T-cell (primary cell): ENCODE data around the gene TMEM184B. TPM values are rescaled to one million over a fixed set of nuclear protein-coding genes. Genes with fewer than 3 reads are reported as not detected.

Experiments
- ATAC-seq, 4 experiments: fragments of 200-7000 bp in 3 of 4; fragments of 150-1000 bp in 1 of 4; cut with Tn5 transposase; replicated peaks in 1 of 4; 1 replicate in 3 of 4; 2 replicates in 1 of 4; pipeline ENCODE4 v1.10.0; 2021; ENCODE audit warnings: moderate library complexity in 3 of 4, mild to moderate bottlenecking in 2 of 4, moderate number of reproducible peaks in 1 of 4
- CTCF ChIA-PET, 2 donors: fragments of 300-600 bp; sonication (Branson Sonifier 250); formaldehyde crosslinking; loops; one replicate each; lab custom pipeline; 2022; ENCODE audit warnings: antibody characterized with exemption in 2 of 2; lab: Charles Lee
- POLR2A ChIA-PET, 2 donors: fragments of 300-600 bp; sonication (Branson Sonifier 250); formaldehyde crosslinking; loops; one replicate each; lab custom pipeline; 2022; ENCODE audit warnings: antibody characterized with exemption in 2 of 2; lab: Charles Lee
- DNase-seq, 35 experiments: peaks; one replicate each; pipeline versions ENCODE4 v3.0.0 to v3.0.0-alpha.2; 2013 to 2023
- H3K27ac ChIP-seq: one replicate; pipeline ENCODE4 v1.5.1; 2013; ENCODE audit warnings: low read length
- H3K27me3 ChIP-seq, 2 experiments: replicated peaks in 1 of 2; 1 replicate in 1 of 2; 2 replicates in 1 of 2; pipeline versions ENCODE4 v1.6.1 to v1.7.0; 2013; ENCODE audit warnings: low read length in 1 of 2, mixed read lengths in 1 of 2; ENCODE audit not compliant: control insufficient read depth in 2 of 2, insufficient read depth in 2 of 2; ENCODE audit errors: extremely low read depth in 1 of 2
- H3K36me3 ChIP-seq, 2 donors: 1 replicate in 1 of 2; 2 replicates in 1 of 2; pipeline versions ENCODE4 v1.6.1 to v1.7.0; 2013; ENCODE audit warnings: low read length in 1 of 2; ENCODE audit not compliant: control insufficient read depth in 2 of 2, insufficient read depth in 1 of 2; ENCODE audit errors: extremely low read depth in 1 of 2
- H3K4me1 ChIP-seq, 2 experiments: 1 replicate in 1 of 2; 2 replicates in 1 of 2; pipeline versions ENCODE4 v1.6.1 to v1.7.0; 2013; ENCODE audit warnings: low read length in 2 of 2, mixed read lengths in 1 of 2; ENCODE audit not compliant: insufficient read depth in 2 of 2, control insufficient read depth in 1 of 2; ENCODE audit errors: extremely low read depth in 1 of 2
- H3K4me3 ChIP-seq, 2 donors: 1 replicate in 1 of 2; 2 replicates in 1 of 2; pipeline versions ENCODE4 v1.5.1 to v1.7.0; 2013; ENCODE audit warnings: mild to moderate bottlenecking in 2 of 2, low read length in 1 of 2, moderate library complexity in 1 of 2; ENCODE audit not compliant: control insufficient read depth in 1 of 2; ENCODE audit errors: extremely low read depth in 1 of 2
- H3K9me3 ChIP-seq: 2 replicates; pipeline ENCODE4 v1.7.0; 2013
- H3K27ac Mint-ChIP-seq, 2 donors: one replicate each; pipeline ENCODE4 v1.8.0; 2020 to 2021; ENCODE audit warnings: mild to moderate bottlenecking in 2 of 2, mixed read lengths in 2 of 2
- H3K27me3 Mint-ChIP-seq, 2 donors: one replicate each; pipeline ENCODE4 v1.8.0; 2021 to 2022; ENCODE audit warnings: mixed read lengths in 2 of 2
- H3K36me3 Mint-ChIP-seq: one replicate; pipeline ENCODE4 v1.8.0; 2021; ENCODE audit warnings: mixed read lengths
- H3K4me1 Mint-ChIP-seq, 3 donors: one replicate each; pipeline ENCODE4 v1.8.0; 2020 to 2022; ENCODE audit warnings: mixed read lengths in 3 of 3, mild to moderate bottlenecking in 1 of 3
- H3K4me3 Mint-ChIP-seq, 3 donors: one replicate each; pipeline ENCODE4 v1.8.0; 2020 to 2022; ENCODE audit warnings: mild to moderate bottlenecking in 3 of 3, mixed read lengths in 3 of 3, moderate library complexity in 3 of 3
- H3K9me3 Mint-ChIP-seq, 3 donors: one replicate each; pipeline ENCODE4 v1.8.0; 2020 to 2022; ENCODE audit warnings: mixed read lengths in 3 of 3
- WGBS: methylation state at CpG from one replicate; pipeline ENCODE4 v1.1.5; 2013; ENCODE audit warnings: missing lambda C conversion rate; ENCODE audit not compliant: insufficient coverage; 5-methylcytosine and 5-hydroxymethylcytosine counted together
- total RNA-seq, 35 experiments: library from RNA in 6 of 35; stranded (reverse) in 6 of 35; fragments of 120-200 nt in 1 of 35; gene quantifications; one replicate each; pipeline versions ENCODE4 v1.2.1 to v1.2.4 and lab custom pipeline; 2013 to 2026

The TMEM184B gene
- total RNA-seq, 5 donors from 2014 or later (not counting 1 experiment from before 2014, with no cell fraction given): 30.8 to 41.3 (median 35.8) TPM

DNA sequence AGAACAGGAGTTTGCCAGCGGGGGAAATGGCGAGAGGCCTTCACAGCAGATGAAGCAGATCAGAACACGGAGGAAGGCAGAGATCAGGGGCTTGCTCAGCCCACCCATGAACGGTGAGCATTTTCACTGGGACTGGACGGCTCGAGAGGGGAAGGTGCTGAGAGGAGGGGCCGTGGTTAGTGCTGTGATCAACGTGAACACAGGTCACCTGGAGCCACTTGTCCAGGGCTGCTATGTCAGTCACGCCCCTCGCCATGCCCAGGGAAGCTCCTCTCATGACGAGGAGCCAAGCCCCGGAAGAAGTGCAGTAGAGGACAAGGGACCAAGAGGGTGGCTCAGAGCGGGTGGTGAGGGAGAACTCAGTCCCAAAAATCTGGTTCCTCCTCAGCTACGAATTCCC lies 98.2 kb downstream of the TMEM184B start:
- ChIA-PET POLR2A (no interaction called here), CTCF (interaction anchor here in 1 of 2 donors (0.6 kb wide), 1 partner anchor 93 kb away, joined by 3 read pairs; no protein-coding TSS in a partner anchor)
- H3K27me3 ChIP-seq: no peaks in the 10 kb centered on the region
- Mint-ChIP-seq H3K27ac (peak overlapping the region in 1 of 2 donors; percentile 48), H3K36me3 (peaks cover 11% of the 10 kb centered on the region), H3K9me3 (no peaks in the 10 kb centered on the region), H3K27me3 (no peaks in the 10 kb centered on the region), H3K4me3 (peak overlapping the region in 1 of 3 donors; percentile 55), H3K4me1 (peaks cover 58 to 61% (median 59%) of the 10 kb centered on the region in 3 donors)
- 90% methylated on average over 14 of the region's 14 CpGs for WGBS
- DNase-seq (no peak), ATAC-seq (no peak)
- no peaks in the 10 kb centered on the region for H3K9me3 ChIP-seq
- H3K4me3 ChIP-seq: no peak overlapping the region
- H3K36me3 ChIP-seq: no peaks in the 10 kb centered on the region
- H3K27ac ChIP-seq: no peak overlapping the region
- peaks cover 9 to 44% of the 10 kb centered on the region in 2 experiments for H3K4me1 ChIP-seq

DNA sequence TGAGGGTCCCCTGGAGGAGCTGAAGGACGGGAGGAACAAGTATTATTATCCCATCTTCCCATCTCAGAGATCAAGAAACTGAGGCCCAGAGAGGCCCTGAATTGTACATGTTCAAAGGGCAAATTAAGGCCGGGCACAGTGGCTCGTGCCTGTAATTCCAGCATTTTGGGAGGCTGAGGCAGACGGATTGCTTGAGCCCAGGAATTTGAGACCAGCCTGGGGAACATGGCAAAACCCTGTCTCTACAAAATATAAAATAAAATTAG lies 99.2 kb downstream of the TMEM184B start:
- ChIA-PET POLR2A (no interaction called here), CTCF (interaction anchor here in 1 of 2 donors (0.6 kb wide), 1 partner anchor 10 kb away, joined by 4 read pairs; no protein-coding TSS in a partner anchor)
- no peak for ATAC-seq
- Mint-ChIP-seq H3K9me3 (no peaks in the 10 kb centered on the region), H3K27me3 (no peaks in the 10 kb centered on the region), H3K27ac (no peak overlapping the region), H3K4me3 (no peak overlapping the region), H3K36me3 (peaks cover 18% of the 10 kb centered on the region), H3K4me1 (peaks cover 50 to 51% (median 50%) of the 10 kb centered on the region in 3 donors)
- Histone ChIP-seq H3K4me1 (peaks cover 9 to 44% of the 10 kb centered on the region in 2 experiments), H3K9me3 (no peaks in the 10 kb centered on the region), H3K4me3 (no peak overlapping the region), H3K27ac (no peak overlapping the region), H3K36me3 (peaks cover 5 to 6% of the 10 kb centered on the region in 2 donors), H3K27me3 (no peaks in the 10 kb centered on the region)
- no peak for DNase-seq
- WGBS: no CpG with 5 or more reads among the region's 4 CpGs

DNA sequence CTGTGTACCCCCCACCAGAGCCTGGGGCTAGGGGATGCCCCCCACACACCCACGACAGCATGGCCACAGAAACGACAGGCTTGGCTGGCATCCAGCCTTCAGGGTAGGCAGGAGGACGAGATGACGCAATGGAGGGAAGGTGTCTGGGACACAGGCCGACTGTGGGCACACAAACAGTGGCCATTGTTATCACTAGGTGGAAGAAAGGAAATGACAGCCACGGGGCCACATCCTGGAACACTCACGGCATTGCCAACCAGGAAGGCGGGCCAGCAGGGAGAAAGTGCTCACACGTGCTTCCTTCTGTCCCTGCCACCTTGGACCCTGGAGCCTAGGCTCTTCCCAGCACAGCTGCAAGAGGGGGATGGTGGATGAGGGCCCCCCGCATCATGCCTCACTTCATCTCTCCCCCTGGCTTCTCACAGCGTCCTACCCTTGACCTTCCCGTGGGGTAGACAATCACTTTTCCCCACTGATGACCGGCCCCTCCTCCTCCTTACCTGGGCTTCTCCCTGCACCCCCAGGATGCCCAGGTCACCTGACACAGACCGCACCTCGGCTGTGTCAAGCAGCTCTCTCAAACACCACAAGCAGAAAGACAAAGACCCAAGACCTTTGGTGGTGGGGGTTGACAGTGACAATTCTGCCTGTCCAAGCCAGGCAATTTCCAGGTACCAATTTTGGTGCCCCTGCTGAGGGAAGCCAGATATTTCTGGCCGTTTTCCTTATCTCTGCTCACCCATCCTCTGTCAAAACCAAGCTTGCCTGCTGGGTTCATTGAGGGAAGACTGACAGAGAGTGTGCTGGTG lies 99.8 kb downstream of the TMEM184B start:
- 39% methylated on average over 11 of the region's 16 CpGs for WGBS
- Histone ChIP-seq H3K27me3 (no peaks in the 10 kb centered on the region), H3K4me1 (peaks cover 9 to 44% of the 10 kb centered on the region in 2 experiments), H3K27ac (no peak overlapping the region), H3K4me3 (no peak overlapping the region), H3K36me3 (peaks cover 5 to 9% of the 10 kb centered on the region in 2 donors), H3K9me3 (no peaks in the 10 kb centered on the region)
- ATAC-seq (peak in 3 of 4 experiments; percentile 20 to 75 (median 27)), DNase-seq (peak in 34 of 35 experiments; percentile 12 to 77 (median 62))
- Mint-ChIP-seq H3K9me3 (no peaks in the 10 kb centered on the region), H3K27me3 (no peaks in the 10 kb centered on the region), H3K4me3 (peak overlapping the region in 2 of 3 donors; percentile 3 to 22), H3K27ac (peak overlapping the region; percentile 48 to 75), H3K4me1 (peaks cover 49 to 50% (median 49%) of the 10 kb centered on the region in 3 donors), H3K36me3 (peaks cover 19% of the 10 kb centered on the region)
- ChIA-PET POLR2A (no interaction called here), CTCF (no interaction called here)

DNA sequence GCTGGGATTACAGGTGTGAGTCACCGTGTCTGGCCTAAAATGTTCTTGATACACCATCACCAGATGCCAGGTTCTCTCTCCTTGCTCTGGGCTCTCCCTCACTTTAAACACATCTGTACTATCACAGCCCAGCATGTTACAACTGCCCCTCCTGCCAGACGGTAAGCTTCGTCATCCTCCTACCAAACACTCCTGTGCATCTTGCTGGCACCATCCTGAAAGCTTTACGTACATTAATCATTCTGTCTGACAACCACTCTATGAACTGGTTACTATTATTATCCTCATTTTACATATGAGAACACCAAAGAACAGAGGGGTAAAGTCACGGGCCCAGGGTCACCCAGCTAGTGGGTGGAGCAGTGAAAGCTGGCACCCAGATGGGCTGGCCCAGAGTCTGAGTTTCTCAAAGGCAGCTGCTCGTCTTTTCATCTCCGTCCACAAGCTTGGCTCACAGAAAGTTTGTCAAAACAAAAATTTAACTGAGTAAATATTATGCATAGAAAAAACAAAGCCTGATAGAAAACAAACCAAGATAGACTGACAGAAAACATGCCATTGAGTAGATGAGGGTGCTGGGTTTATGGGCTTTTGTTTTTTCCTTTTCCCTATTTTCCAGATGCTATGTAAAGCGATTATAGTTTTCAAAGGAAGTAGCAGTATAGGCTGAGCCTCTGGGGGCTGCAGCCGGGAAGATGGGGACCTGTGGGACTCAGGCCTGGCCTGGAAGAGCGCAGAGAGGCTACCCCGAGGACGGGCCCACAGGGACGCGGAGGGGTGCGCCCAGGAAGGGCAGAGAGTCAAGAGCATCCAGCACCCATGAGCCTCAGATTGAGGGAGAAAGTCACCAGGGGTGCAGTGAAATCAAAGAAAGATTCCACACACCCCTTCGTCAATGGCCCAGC lies 100.6 kb downstream of the TMEM184B start:
- Histone ChIP-seq H3K36me3 (peaks cover 10 to 16% of the 10 kb centered on the region in 2 donors), H3K27me3 (no peaks in the 10 kb centered on the region), H3K9me3 (no peaks in the 10 kb centered on the region), H3K4me1 (peaks cover 9 to 37% of the 10 kb centered on the region in 2 experiments), H3K4me3 (no peak overlapping the region), H3K27ac (no peak overlapping the region)
- Mint-ChIP-seq H3K9me3 (no peaks in the 10 kb centered on the region), H3K4me3 (peak overlapping the region in 2 of 3 donors; percentile 3 to 22), H3K4me1 (peaks cover 43 to 46% (median 44%) of the 10 kb centered on the region in 3 donors), H3K27me3 (no peaks in the 10 kb centered on the region), H3K27ac (peak overlapping the region in 1 of 2 donors; percentile 39), H3K36me3 (peaks cover 23% of the 10 kb centered on the region)
- ATAC-seq: no peak
- CTCF ChIA-PET: no interaction called here
- no peak for DNase-seq
- WGBS: 98% methylated on average over 7 of the region's 16 CpGs
- POLR2A ChIA-PET: interaction anchor here in 1 of 2 donors (0.6 kb wide), 1 partner anchor 102 kb away, joined by 3 read pairs; no protein-coding TSS in a partner anchor

DNA sequence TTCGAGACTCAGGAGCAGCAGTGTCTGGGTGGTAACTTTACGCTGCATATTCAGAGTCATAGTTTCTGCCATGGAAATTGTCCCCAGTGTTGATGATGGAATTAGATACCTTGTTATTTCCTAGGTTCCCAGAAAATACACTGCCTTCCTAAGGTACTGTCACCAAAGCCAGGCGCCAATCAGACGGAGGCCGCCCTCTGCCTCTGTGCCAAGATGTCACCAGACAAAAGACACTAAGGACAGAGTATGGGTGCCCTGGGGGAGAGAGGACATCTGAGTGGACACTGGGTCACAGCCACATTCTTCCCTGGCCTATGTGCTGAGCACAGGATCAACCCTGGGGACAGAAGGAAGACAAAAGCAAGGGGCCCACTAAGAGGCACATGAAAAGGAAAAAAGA lies 102.3 kb downstream of the TMEM184B start:
- POLR2A ChIA-PET: interaction anchor here in 1 of 2 donors (0.6 kb wide), 1 partner anchor 26 kb away, joined by 3 read pairs; no protein-coding TSS in a partner anchor
- Mint-ChIP-seq H3K36me3 (peaks cover 29% of the 10 kb centered on the region), H3K27ac (no peak overlapping the region), H3K27me3 (no peaks in the 10 kb centered on the region), H3K9me3 (no peaks in the 10 kb centered on the region), H3K4me3 (no peak overlapping the region), H3K4me1 (peaks cover 26 to 29% (median 27%) of the 10 kb centered on the region in 3 donors)
- Histone ChIP-seq H3K27me3 (no peaks in the 10 kb centered on the region), H3K27ac (no peak overlapping the region), H3K36me3 (peaks cover 10 to 22% of the 10 kb centered on the region in 2 donors), H3K4me1 (peaks cover 2 to 20% of the 10 kb centered on the region in 2 experiments), H3K4me3 (no peak overlapping the region), H3K9me3 (no peaks in the 10 kb centered on the region)
- 100% methylated on average over 4 of the region's 5 CpGs for WGBS
- CTCF ChIA-PET: no interaction called here
- DNase-seq (no peak), ATAC-seq (no peak)
